WTC11 (cell line): ENCODE results near the gene SRSF8. TPM values are rescaled to one million over a fixed set of nuclear protein-coding genes. Genes with fewer than 3 reads are reported as not detected.

Experiments used
- ATAC-seq: fragments of 200-7000 bp; cut with Tn5 transposase; 2 replicates; pipeline ENCODE4 v1.10.0; 2021; ENCODE audit warnings: mild to moderate bottlenecking, moderate library complexity
- CTCF ChIA-PET: fragments of 300-600 bp; sonication (Branson Sonifier 250); formaldehyde crosslinking; loops from one replicate; lab custom pipeline; 2021; ENCODE audit warnings: antibody characterized with exemption; lab: Charles Lee
- POLR2A ChIA-PET: fragments of 350-600 bp; sonication (Branson Sonifier 250); formaldehyde crosslinking; loops from one replicate; lab custom pipeline; 2021; ENCODE audit warnings: antibody characterized with exemption; lab: Charles Lee
- DNase-seq: peaks from one replicate; pipeline ENCODE4 v3.0.0; 2021; ENCODE audit warnings: low spot score
- H3K27ac Mint-ChIP-seq: 2 replicates; pipeline ENCODE4 v1.8.0; 2021; ENCODE audit warnings: mixed read lengths
- H3K27me3 Mint-ChIP-seq: 2 replicates; pipeline ENCODE4 v1.8.0; 2021; ENCODE audit warnings: low read depth, mild to moderate bottlenecking, moderate library complexity, mixed read lengths
- H3K36me3 Mint-ChIP-seq: 2 replicates; pipeline ENCODE4 v1.8.0; 2021; ENCODE audit warnings: mixed read lengths
- H3K4me1 Mint-ChIP-seq: 2 replicates; pipeline ENCODE4 v1.8.0; 2022; ENCODE audit warnings: mixed read lengths
- H3K4me3 Mint-ChIP-seq: 2 replicates; pipeline ENCODE4 v1.8.0; 2021; ENCODE audit warnings: mild to moderate bottlenecking, moderate library complexity, mixed read lengths
- H3K9me3 Mint-ChIP-seq: 2 replicates; pipeline ENCODE4 v1.8.0; 2021; ENCODE audit warnings: mixed read lengths
- CDX4 ChIP-seq: fragments of 250-450 bp; sonication (Bioruptor Pico); IDR thresholded peaks from 2 replicates; pipeline ENCODE4 v1.9.0; 2021; ENCODE audit warnings: moderate library complexity, mild to moderate bottlenecking, inconsistent platforms, borderline replicate concordance
- EMX1 ChIP-seq: fragments of 250-450 bp; sonication (Bioruptor Pico); IDR thresholded peaks from 2 replicates; pipeline ENCODE4 v1.8.0; 2021; ENCODE audit warnings: mild to moderate bottlenecking
- FOXJ3 ChIP-seq: sonication (generic); formaldehyde crosslinking; IDR thresholded peaks from 2 replicates; pipeline ENCODE4 v1.9.0; 2021; ENCODE audit warnings: missing genetic modification reagents, mild to moderate bottlenecking, borderline replicate concordance
- FOXK1 ChIP-seq: sonication (generic); formaldehyde crosslinking; IDR thresholded peaks from 2 replicates; pipeline ENCODE4 v1.8.0; 2022; ENCODE audit warnings: mild to moderate bottlenecking, moderate library complexity, missing genetic modification reagents
- JAZF1 ChIP-seq: fragments of 250-450 bp; sonication (Bioruptor Pico); IDR thresholded peaks from 2 replicates; pipeline ENCODE4 v1.9.0; 2021; ENCODE audit warnings: moderate library complexity, mild to moderate bottlenecking, inconsistent platforms
- JUN ChIP-seq: sonication (generic); formaldehyde crosslinking; IDR thresholded peaks from 2 replicates; pipeline ENCODE4 v1.8.0; 2023; ENCODE audit warnings: mild to moderate bottlenecking, missing genetic modification reagents
- KAT7 ChIP-seq: sonication (generic); formaldehyde crosslinking; IDR thresholded peaks from 2 replicates; pipeline ENCODE4 v1.8.1; 2023; ENCODE audit warnings: missing genetic modification reagents, mild to moderate bottlenecking, borderline replicate concordance
- MAX ChIP-seq: sonication (generic); formaldehyde crosslinking; IDR thresholded peaks from 2 replicates; pipeline ENCODE4 v1.8.0; 2022; ENCODE audit warnings: mild to moderate bottlenecking, missing genetic modification reagents
- MXD4 ChIP-seq: fragments of 250-450 bp; sonication (Bioruptor Pico); IDR thresholded peaks from 2 replicates; pipeline ENCODE4 v1.8.0; 2021; ENCODE audit warnings: mild to moderate bottlenecking, moderate library complexity, borderline replicate concordance
- MYBL2 ChIP-seq: sonication (generic); formaldehyde crosslinking; IDR thresholded peaks from 2 replicates; pipeline ENCODE4 v1.8.1; 2023; ENCODE audit warnings: mild to moderate bottlenecking, moderate library complexity, missing genetic modification reagents
- RORB ChIP-seq: fragments of 250-450 bp; sonication (Bioruptor Pico); IDR thresholded peaks from 2 replicates; pipeline ENCODE4 v1.9.0; 2021; ENCODE audit warnings: mild to moderate bottlenecking
- SMAD4 ChIP-seq: sonication (generic); formaldehyde crosslinking; IDR thresholded peaks from 2 replicates; pipeline ENCODE4 v1.8.0; 2022; ENCODE audit warnings: mild to moderate bottlenecking, missing genetic modification reagents
- TCF7 ChIP-seq: sonication (generic); formaldehyde crosslinking; IDR thresholded peaks from 2 replicates; pipeline ENCODE4 v1.8.0; 2022; ENCODE audit warnings: mild to moderate bottlenecking, low read depth, missing genetic modification reagents, moderate library complexity
- ZMAT4 ChIP-seq: fragments of 250-450 bp; sonication (Bioruptor Pico); IDR thresholded peaks from 2 replicates; pipeline ENCODE4 v1.9.0; 2021; ENCODE audit warnings: mild to moderate bottlenecking
- ZNF121 ChIP-seq: sonication (generic); formaldehyde crosslinking; IDR thresholded peaks from 2 replicates; pipeline ENCODE4 v1.8.0; 2023; ENCODE audit warnings: missing genetic modification reagents
- ZNF138 ChIP-seq: sonication (generic); formaldehyde crosslinking; conservative IDR thresholded peaks from 2 replicates; pipeline ENCODE4 v1.8.1; 2022; ENCODE audit warnings: mild to moderate bottlenecking, moderate library complexity, missing genetic modification reagents
- ZNF232 ChIP-seq: sonication (generic); formaldehyde crosslinking; IDR thresholded peaks from 2 replicates; pipeline ENCODE4 v1.8.0; 2022; ENCODE audit warnings: mild to moderate bottlenecking, missing genetic modification reagents
- ZNF416 ChIP-seq: fragments of 250-450 bp; sonication (Bioruptor Pico); IDR thresholded peaks from 2 replicates; pipeline ENCODE4 v1.9.0; 2021; ENCODE audit warnings: mild to moderate bottlenecking, inconsistent platforms
- total RNA-seq: library from RNA; stranded (reverse); gene quantifications from 3 replicates; pipeline ENCODE4 v1.2.3, GENCODE V29; 2021
- TF ChIP-seq, protein P1 (sequence below): fragments of 250-450 bp; sonication (Bioruptor Pico); IDR thresholded peaks from 2 replicates; pipeline ENCODE4 v1.9.0; 2021; ENCODE audit warnings: mild to moderate bottlenecking
- TF ChIP-seq, protein P2 (sequence below): sonication (generic); formaldehyde crosslinking; IDR thresholded peaks from 2 replicates; pipeline ENCODE4 v1.8.1; 2023; ENCODE audit warnings: mild to moderate bottlenecking, missing genetic modification reagents, borderline replicate concordance
- TF ChIP-seq, protein P3 (sequence below): sonication (generic); formaldehyde crosslinking; IDR thresholded peaks from 2 replicates; pipeline ENCODE4 v1.8.1; 2022; ENCODE audit warnings: missing genetic modification reagents, borderline replicate concordance
- TF ChIP-seq, protein P4 (sequence below): sonication (generic); formaldehyde crosslinking; IDR thresholded peaks from 2 replicates; pipeline ENCODE4 v1.8.1; 2022; ENCODE audit warnings: mild to moderate bottlenecking, missing genetic modification reagents, moderate library complexity, borderline replicate concordance

The SRSF8 gene
- total RNA-seq, 1 experiment from 2014 or later: 20.9 TPM

DNA sequence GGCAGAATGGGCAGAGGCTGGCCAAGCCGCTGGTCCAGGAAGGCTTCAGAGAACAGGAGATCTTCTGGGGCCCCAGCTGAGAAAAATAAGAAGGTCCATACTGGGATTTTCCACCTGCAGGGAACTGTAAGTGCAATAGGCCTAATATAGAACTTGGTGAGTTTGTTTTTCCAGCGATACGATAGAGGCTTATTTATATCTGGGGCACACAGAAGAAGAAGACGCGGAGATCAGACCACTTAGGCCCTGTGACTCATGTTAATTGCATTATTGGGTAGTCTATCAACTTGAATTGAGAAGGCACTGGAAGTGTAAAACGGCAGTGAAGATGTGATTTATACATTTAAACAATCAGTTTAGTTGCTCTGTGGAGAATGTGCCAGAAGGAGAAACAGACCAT, 7.7 kb upstream of the SRSF8 start:
- TF ChIP-seq FOXJ3 (CRISPR knock-in tag) (no peak), RORB (no peak), TCF7 (no peak), MAX (CRISPR knock-in tag) (no peak), KAT7 (CRISPR knock-in tag) (no peak), JAZF1 (CRISPR knock-in tag) (no peak), EMX1 (no peak), MXD4 (CRISPR knock-in tag) (no peak)
- TF ChIP-seq, protein P1, sequence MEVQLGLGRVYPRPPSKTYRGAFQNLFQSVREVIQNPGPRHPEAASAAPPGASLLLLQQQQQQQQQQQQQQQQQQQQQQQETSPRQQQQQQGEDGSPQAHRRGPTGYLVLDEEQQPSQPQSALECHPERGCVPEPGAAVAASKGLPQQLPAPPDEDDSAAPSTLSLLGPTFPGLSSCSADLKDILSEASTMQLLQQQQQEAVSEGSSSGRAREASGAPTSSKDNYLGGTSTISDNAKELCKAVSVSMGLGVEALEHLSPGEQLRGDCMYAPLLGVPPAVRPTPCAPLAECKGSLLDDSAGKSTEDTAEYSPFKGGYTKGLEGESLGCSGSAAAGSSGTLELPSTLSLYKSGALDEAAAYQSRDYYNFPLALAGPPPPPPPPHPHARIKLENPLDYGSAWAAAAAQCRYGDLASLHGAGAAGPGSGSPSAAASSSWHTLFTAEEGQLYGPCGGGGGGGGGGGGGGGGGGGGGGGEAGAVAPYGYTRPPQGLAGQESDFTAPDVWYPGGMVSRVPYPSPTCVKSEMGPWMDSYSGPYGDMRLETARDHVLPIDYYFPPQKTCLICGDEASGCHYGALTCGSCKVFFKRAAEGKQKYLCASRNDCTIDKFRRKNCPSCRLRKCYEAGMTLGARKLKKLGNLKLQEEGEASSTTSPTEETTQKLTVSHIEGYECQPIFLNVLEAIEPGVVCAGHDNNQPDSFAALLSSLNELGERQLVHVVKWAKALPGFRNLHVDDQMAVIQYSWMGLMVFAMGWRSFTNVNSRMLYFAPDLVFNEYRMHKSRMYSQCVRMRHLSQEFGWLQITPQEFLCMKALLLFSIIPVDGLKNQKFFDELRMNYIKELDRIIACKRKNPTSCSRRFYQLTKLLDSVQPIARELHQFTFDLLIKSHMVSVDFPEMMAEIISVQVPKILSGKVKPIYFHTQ: no peak
- TF ChIP-seq, all 79 proteins: peak for 0
- Mint-ChIP-seq H3K36me3 (no peaks in the 10 kb centered on the region), H3K4me1 (no peaks in the 10 kb centered on the region), H3K9me3 (no peaks in the 10 kb centered on the region), H3K27me3 (peaks cover 27% of the 10 kb centered on the region), H3K4me3 (no peak overlapping the region), H3K27ac (no peak overlapping the region)
- no peak for ATAC-seq
- no peak for DNase-seq
- CTCF ChIA-PET: no interaction called here
- POLR2A ChIA-PET: no interaction called here

DNA sequence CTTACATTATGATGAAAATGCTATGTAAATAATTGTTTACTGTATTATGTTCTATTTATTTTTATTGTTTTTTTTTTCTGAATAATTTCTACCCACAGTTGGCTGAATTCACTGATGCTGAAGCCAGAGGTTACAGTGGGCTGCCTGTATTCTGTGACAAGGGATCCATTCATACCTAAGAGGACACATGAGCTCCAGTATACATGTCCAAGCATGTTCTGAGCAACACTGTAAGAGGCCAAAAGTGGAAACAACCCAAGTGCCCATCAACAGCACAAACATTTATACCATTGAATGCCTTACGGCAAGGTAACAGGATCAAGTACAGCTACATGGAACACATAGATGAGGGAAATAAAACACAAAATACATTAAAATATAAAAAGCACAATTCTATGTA, 1.4 kb upstream of the SRSF8 start:
- no peak for DNase-seq
- peaks cover 9% of the 10 kb centered on the region for H3K27me3 Mint-ChIP-seq
- ATAC-seq: no peak
- H3K36me3 Mint-ChIP-seq: no peaks in the 10 kb centered on the region
- no peak overlapping the region for H3K4me3 Mint-ChIP-seq
- no peaks in the 10 kb centered on the region for H3K9me3 Mint-ChIP-seq
- H3K27ac Mint-ChIP-seq: no peak overlapping the region
- POLR2A ChIA-PET: no interaction called here
- no peak for TF ChIP-seq CDX4
- no peak for TF ChIP-seq ZNF138 (CRISPR knock-in tag)
- TF ChIP-seq, protein P2, sequence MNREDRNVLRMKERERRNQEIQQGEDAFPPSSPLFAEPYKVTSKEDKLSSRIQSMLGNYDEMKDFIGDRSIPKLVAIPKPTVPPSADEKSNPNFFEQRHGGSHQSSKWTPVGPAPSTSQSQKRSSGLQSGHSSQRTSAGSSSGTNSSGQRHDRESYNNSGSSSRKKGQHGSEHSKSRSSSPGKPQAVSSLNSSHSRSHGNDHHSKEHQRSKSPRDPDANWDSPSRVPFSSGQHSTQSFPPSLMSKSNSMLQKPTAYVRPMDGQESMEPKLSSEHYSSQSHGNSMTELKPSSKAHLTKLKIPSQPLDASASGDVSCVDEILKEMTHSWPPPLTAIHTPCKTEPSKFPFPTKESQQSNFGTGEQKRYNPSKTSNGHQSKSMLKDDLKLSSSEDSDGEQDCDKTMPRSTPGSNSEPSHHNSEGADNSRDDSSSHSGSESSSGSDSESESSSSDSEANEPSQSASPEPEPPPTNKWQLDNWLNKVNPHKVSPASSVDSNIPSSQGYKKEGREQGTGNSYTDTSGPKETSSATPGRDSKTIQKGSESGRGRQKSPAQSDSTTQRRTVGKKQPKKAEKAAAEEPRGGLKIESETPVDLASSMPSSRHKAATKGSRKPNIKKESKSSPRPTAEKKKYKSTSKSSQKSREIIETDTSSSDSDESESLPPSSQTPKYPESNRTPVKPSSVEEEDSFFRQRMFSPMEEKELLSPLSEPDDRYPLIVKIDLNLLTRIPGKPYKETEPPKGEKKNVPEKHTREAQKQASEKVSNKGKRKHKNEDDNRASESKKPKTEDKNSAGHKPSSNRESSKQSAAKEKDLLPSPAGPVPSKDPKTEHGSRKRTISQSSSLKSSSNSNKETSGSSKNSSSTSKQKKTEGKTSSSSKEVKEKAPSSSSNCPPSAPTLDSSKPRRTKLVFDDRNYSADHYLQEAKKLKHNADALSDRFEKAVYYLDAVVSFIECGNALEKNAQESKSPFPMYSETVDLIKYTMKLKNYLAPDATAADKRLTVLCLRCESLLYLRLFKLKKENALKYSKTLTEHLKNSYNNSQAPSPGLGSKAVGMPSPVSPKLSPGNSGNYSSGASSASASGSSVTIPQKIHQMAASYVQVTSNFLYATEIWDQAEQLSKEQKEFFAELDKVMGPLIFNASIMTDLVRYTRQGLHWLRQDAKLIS (CRISPR knock-in tag): no peak
- TF ChIP-seq, protein P3, sequence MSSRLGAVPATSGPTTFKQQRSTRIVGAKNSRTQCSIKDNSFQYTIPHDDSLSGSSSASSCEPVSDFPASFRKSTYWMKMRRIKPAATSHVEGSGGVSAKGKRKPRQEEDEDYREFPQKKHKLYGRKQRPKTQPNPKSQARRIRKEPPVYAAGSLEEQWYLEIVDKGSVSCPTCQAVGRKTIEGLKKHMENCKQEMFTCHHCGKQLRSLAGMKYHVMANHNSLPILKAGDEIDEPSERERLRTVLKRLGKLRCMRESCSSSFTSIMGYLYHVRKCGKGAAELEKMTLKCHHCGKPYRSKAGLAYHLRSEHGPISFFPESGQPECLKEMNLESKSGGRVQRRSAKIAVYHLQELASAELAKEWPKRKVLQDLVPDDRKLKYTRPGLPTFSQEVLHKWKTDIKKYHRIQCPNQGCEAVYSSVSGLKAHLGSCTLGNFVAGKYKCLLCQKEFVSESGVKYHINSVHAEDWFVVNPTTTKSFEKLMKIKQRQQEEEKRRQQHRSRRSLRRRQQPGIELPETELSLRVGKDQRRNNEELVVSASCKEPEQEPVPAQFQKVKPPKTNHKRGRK (CRISPR knock-in tag): no peak
- TF ChIP-seq JUN (CRISPR knock-in tag): no peak
- no peak for TF ChIP-seq ZNF232 (CRISPR knock-in tag)
- TF ChIP-seq ZNF121 (CRISPR knock-in tag): no peak
- TF ChIP-seq ZMAT4: no peak
- no peak for TF ChIP-seq JAZF1 (CRISPR knock-in tag)
- TF ChIP-seq, protein P4, sequence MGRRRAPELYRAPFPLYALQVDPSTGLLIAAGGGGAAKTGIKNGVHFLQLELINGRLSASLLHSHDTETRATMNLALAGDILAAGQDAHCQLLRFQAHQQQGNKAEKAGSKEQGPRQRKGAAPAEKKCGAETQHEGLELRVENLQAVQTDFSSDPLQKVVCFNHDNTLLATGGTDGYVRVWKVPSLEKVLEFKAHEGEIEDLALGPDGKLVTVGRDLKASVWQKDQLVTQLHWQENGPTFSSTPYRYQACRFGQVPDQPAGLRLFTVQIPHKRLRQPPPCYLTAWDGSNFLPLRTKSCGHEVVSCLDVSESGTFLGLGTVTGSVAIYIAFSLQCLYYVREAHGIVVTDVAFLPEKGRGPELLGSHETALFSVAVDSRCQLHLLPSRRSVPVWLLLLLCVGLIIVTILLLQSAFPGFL (CRISPR knock-in tag): no peak
- TF ChIP-seq SMAD4 (CRISPR knock-in tag): no peak
- TF ChIP-seq ZNF416: no peak
- TF ChIP-seq MYBL2: no peak
- TF ChIP-seq FOXK1: no peak
- CTCF ChIA-PET: no interaction called here
- peaks cover 17% of the 10 kb centered on the region for H3K4me1 Mint-ChIP-seq
